ENCODE measurements around the gene METAP1.
"Not testable (repeated sequence)": the region's sequence is repeated elsewhere in the genome, so short reads cannot be mapped to it uniquely, and the experiment has no call there.

The METAP1 gene

DNA sequence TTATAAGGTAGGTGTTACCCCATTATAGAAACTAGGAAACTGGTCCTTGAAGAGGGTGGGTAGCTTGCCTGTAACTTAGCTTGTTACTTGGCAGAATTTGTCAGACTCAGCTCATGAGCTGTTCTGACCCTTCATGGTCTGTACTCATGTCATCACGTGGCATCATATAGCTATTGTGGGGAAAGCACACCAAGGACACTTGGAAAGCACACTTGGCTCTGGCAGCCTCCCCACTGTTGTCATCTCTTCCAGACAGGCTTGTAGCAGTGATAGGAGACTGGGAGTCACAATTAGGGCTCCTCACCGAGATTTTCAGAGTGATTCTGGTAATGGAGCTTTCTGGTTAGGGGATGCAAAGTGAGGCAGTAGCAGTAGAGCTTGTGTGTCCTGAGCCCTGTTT is 62.7 kb downstream of the METAP1 start:
- no peak for TF ChIP-seq POLR2A (IDR thresholded peaks at IDR 0.05; ENCODE audit: low read depth, low read length)
- FAIRE-seq = no peak
- no peak for DNase-seq (ENCODE audit: insufficient read length, low spot score)

GRCh38 chr4:99059550-99059949 is 64.0 kb downstream of the METAP1 start:
- FAIRE-seq = no peak
- no peak for DNase-seq (ENCODE audit: insufficient read length, low spot score)

GRCh38 chr4:99061048-99061700 is 65.7 kb downstream of the METAP1 start:
- FAIRE-seq = no peak

More at GRCh38 chr4:99059550-99059949, 64.0 kb downstream of the METAP1 start:
- TF ChIP-seq POLR2A (IDR thresholded peaks at IDR 0.05; ENCODE audit: low read depth, low read length) = no peak

GRCh38 chr4:99062120-99062519 is 66.6 kb downstream of the METAP1 start:
- FAIRE-seq (no peak), DNase-seq (ENCODE audit: insufficient read length, low spot score) (no peak)
- TF ChIP-seq POLR2A (IDR thresholded peaks at IDR 0.05; ENCODE audit: low read depth, low read length) = no peak

More at GRCh38 chr4:99061048-99061700, 65.7 kb downstream of the METAP1 start:
- no peak for DNase-seq (ENCODE audit: insufficient read length, low spot score)
- no peak for TF ChIP-seq POLR2A (IDR thresholded peaks at IDR 0.05; ENCODE audit: low read depth, low read length)

DNA sequence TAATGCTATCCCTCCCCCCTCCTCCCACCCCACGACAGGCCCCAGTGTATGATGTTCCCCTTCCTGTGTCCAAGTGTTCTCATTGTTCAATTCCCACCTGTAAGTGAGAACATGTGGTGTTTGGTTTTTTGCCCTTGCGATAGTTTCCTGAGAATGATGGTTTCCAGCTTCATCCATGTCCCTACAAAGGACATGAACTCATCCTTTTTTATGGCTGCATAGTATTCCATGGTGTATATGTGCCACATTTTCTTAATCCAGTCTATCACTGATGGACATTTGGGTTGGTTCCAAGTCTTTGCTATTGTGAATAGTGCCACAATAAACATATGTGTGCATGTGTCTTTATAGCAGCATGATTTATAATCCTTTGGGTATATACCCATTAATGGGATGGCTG is 70.0 kb downstream of the METAP1 start:
- FAIRE-seq; DNase-seq (ENCODE audit: insufficient read length, low spot score): not testable (repeated sequence)

DNA sequence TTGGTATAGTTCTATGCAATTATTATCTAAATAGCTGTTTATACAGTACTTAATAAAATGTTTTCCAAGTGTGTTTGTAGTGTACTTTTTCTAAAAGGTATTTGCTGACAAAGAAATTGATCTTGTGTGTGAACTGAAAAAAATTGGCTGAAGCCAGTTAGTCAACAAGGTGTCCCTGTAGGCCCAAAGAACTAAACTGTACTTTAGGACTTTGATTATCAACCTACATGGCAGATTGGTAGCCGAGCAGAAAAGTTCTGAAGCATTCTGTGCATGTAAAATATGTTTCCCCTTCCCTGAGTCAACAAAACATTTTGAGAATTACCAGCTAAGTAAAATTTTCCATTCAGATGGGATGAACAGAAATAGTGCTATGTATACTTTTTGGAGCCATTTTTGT is 72.1 kb downstream of the METAP1 start:
- TF ChIP-seq POLR2A (IDR thresholded peaks at IDR 0.05; ENCODE audit: low read depth, low read length) = no peak
- no peak for FAIRE-seq
- no peak for DNase-seq (ENCODE audit: insufficient read length, low spot score)

DNA sequence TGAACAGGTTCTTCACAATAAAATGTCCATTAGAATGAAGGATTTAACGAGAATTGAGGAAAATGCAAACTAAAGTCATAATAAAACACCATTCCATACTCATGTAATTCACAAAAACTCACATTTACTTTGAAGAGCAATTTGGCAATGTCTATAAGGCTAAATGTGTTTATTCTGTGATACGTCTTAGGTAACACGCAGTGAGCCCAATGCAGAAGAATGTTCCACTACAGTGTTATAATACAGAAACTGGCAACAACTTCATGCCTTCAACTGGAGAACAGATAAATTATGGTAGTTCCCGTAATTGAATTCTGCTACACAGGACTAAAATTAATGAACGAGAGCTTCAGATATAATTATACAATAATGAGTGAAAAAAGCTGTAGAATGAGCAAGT is 75.6 kb downstream of the METAP1 start:
- no peak for TF ChIP-seq POLR2A (IDR thresholded peaks at IDR 0.05; ENCODE audit: low read depth, low read length)
- FAIRE-seq = no peak
- no peak for DNase-seq (ENCODE audit: insufficient read length, low spot score)

DNA sequence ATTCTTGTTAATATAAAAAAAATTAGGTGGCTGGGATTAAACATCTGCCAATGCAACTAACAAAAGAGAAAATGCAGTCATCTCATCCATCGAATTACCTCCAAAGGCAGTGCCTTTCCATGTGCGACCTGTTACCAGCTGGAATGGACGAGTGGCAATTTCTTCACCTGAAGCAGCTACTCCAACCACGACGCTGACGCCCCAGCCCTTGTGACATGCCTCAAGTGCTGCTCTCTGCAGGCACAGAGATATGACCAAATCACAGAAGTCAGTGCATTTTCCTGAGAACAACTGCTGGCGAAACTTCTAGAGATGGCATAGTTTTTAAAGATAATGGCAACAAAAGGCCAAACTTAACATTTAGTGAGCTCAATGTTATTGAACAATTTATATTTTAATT is 79.3 kb downstream of the METAP1 start:
- DNase-seq (ENCODE audit: insufficient read length, low spot score) (no peak), FAIRE-seq (no peak)
- no peak for TF ChIP-seq POLR2A (IDR thresholded peaks at IDR 0.05; ENCODE audit: low read depth, low read length)

DNA sequence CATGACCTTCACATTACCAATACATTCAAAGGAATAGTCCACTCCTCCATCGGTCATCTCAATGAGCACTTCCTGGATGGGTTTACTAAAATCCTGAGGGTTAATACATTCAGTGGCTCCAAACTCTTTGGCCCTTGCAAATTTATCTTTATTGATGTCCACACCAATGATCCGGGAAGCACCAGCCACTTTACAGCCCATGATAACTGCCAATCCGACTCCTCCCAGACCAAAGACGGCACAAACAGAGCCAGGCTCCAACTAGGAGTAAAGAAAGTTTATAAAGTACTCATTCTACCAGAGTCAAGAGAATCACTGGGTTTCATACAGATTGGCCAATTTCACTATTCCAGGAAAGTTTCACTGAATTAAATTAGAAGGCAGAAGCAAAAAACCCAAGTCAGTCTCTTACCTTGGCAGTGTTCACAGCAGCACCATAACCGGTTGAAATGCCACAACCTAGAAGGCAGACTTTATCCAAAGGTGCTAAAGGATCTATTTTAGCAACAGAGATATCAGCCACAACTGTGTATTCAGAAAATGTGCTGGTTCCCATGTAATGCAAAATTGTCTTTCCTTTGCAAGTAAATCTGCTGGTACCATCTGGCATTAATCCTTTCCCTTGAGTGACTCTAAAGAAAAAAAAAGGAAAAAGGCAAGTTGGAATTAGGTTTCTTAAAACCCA is 80.9 kb downstream of the METAP1 start:
- no peak for DNase-seq (ENCODE audit: insufficient read length, low spot score)
- no peak for TF ChIP-seq POLR2A (IDR thresholded peaks at IDR 0.05; ENCODE audit: low read depth, low read length)
- FAIRE-seq = no peak

- no peak for DNase-seq (ENCODE audit: insufficient read length, low spot score)
- no peak for TF ChIP-seq POLR2A (IDR thresholded peaks at IDR 0.05; ENCODE audit: low read depth, low read length)
- no peak for FAIRE-seq
Observed at GRCh38 chr4:99077177-99077576, 81.7 kb downstream of the METAP1 start.

GRCh38 chr4:99078336-99078735 is 82.8 kb downstream of the METAP1 start:
- TF ChIP-seq POLR2A (IDR thresholded peaks at IDR 0.05; ENCODE audit: low read depth, low read length) = no peak
- FAIRE-seq = no peak
- no peak for DNase-seq (ENCODE audit: insufficient read length, low spot score)

GRCh38 chr4:99078931-99079624 is 83.6 kb downstream of the METAP1 start:
- DNase-seq (ENCODE audit: insufficient read length, low spot score) = no peak
- TF ChIP-seq POLR2A (IDR thresholded peaks at IDR 0.05; ENCODE audit: low read depth, low read length) = no peak
- FAIRE-seq = no peak

- DNase-seq (ENCODE audit: insufficient read length, low spot score) (no peak), FAIRE-seq (no peak)
- TF ChIP-seq POLR2A (IDR thresholded peaks at IDR 0.05; ENCODE audit: low read depth, low read length) = no peak
Observed at GRCh38 chr4:99079625-99080295, 84.2 kb downstream of the METAP1 start.

- FAIRE-seq; DNase-seq (ENCODE audit: insufficient read length, low spot score): not testable (repeated sequence)
Observed at GRCh38 chr4:99080869-99081268, 85.3 kb downstream of the METAP1 start.

Data from H54 (cell line).